OCI-LY3 (cell line): ENCODE measurements around the gene HMGB3.

ENCODE experiments used
- CTCF ChIP-seq: fragments of 200-600, 300-600 bp; sonication (generic); IDR thresholded peaks from 2 replicates; pipeline ENCODE4 v1.5.1; 2014; ENCODE audit warnings: antibody characterized with exemption, low read length, low read depth
- EZH2phosphoT487 ChIP-seq: fragments of 200-600 bp; shearing (Covaris generic); IDR thresholded peaks from 2 replicates; pipeline ENCODE4 v1.6.1; 2018; ENCODE audit warnings: antibody characterized with exemption, mixed run types, low read depth

- TF ChIP-seq CTCF (no peak), EZH2phosphoT487 (no peak)
Observed at GRCh38 chrX:150941580-150941979, 41.6 kb upstream of the HMGB3 start.
